ENCODE data around the gene DHX15.

DHX15 gene

DNA sequence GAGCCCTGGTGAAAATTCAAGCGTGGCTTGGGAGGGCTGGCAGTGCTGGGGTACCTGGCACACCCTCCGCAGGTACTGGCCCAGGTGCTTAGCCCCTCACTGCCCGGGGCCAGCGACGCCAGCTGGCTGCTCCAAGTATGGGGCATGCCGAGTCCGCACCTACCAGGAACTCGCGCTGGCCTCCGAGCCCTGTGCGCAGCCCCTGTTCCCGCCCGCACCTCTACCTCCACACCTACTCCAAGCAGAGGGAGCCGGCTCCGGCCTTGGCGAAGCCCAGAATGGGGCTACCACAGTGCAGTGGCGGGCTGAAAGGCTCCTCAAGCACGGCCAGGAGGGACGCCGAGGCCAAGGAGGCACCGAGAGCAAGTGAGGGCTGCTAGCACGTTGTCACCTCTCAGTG, 14.9 kb upstream of the DHX15 start:
- no peak overlapping the region for H3K4me2 ChIP-seq (ENCODE audit: low read length)
- TF ChIP-seq CTCF (IDR thresholded peaks at IDR 0.05) = no peak
- no peaks in the 10 kb centered on the region for H3K27me3 ChIP-seq (ENCODE audit: control insufficient read depth, insufficient read depth, low read length)
- no peak overlapping the region for H3K4me3 ChIP-seq (ENCODE audit: low read depth, low read length)
- no peaks in the 10 kb centered on the region for H3K4me1 ChIP-seq
- H3K9me3 ChIP-seq (ENCODE audit: control insufficient read depth, low read length) = no peaks in the 10 kb centered on the region
- no peaks in the 10 kb centered on the region for H3K79me2 ChIP-seq
- no peak overlapping the region for H3K27ac ChIP-seq
- no peaks in the 10 kb centered on the region for H3K36me3 ChIP-seq (ENCODE audit: control insufficient read depth, insufficient read depth, low read length)
- no peak overlapping the region for H3K9ac ChIP-seq
- no peak overlapping the region for H2AFZ ChIP-seq

DNA sequence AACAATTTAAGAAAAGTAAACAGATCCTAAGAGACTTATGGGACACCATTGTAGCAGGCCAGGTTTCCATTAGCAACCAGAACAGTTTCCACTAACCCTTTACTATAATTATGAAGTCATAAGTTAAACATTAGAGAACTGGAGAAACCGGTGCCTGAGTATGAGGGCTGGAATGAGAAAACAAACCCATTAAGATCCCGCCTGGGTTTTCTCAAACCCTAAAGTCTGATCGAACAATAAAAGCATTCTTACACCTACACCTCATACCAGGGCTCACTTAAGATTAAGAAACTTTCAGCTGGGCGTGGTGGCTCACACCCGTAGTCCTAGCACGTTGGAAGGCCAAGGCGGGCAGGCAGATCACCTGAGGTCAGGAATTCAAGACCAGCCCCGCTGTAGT, 13.7 kb upstream of the DHX15 start:
- no peak overlapping the region for H3K4me2 ChIP-seq (ENCODE audit: low read length)
- no peak overlapping the region for H3K27ac ChIP-seq
- H3K36me3 ChIP-seq (ENCODE audit: control insufficient read depth, insufficient read depth, low read length) = no peaks in the 10 kb centered on the region
- H3K4me3 ChIP-seq (ENCODE audit: low read depth, low read length) = no peak overlapping the region
- no peak for TF ChIP-seq CTCF (IDR thresholded peaks at IDR 0.05)
- H3K27me3 ChIP-seq (ENCODE audit: control insufficient read depth, insufficient read depth, low read length) = no peaks in the 10 kb centered on the region
- no peak overlapping the region for H3K9ac ChIP-seq
- no peaks in the 10 kb centered on the region for H3K4me1 ChIP-seq
- no peaks in the 10 kb centered on the region for H3K79me2 ChIP-seq
- no peaks in the 10 kb centered on the region for H3K9me3 ChIP-seq (ENCODE audit: control insufficient read depth, low read length)
- no peak overlapping the region for H2AFZ ChIP-seq

DNA sequence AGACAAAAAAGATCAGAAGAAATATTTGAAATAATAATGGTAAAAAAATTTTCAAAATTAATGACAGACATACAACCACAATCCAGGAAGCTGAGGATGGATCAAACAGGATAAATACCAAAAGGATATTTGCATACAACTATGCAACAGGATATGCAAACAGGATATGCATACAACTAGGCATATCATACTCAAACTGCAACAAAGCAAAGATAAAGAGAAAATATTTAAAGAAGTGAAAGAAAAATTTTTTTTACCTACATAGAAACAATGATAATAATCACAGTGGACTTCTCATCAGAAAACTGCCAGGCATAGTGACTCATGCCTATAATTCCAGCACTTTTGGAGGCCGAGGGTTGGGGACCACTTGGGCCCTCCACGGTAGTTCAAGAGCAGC, 11.3 kb upstream of the DHX15 start:
- Histone ChIP-seq H2AFZ (no peak overlapping the region), H3K79me2 (no peaks in the 10 kb centered on the region), H3K4me2 (ENCODE audit: low read length) (no peak overlapping the region), H3K9ac (no peak overlapping the region), H3K9me3 (ENCODE audit: control insufficient read depth, low read length) (no peaks in the 10 kb centered on the region), H3K27ac (no peak overlapping the region), H3K4me3 (ENCODE audit: low read depth, low read length) (no peak overlapping the region), H3K4me1 (no peaks in the 10 kb centered on the region), H3K36me3 (ENCODE audit: control insufficient read depth, insufficient read depth, low read length) (no peaks in the 10 kb centered on the region), H3K27me3 (ENCODE audit: control insufficient read depth, insufficient read depth, low read length) (no peaks in the 10 kb centered on the region)
- no peak for TF ChIP-seq CTCF (IDR thresholded peaks at IDR 0.05)

DNA sequence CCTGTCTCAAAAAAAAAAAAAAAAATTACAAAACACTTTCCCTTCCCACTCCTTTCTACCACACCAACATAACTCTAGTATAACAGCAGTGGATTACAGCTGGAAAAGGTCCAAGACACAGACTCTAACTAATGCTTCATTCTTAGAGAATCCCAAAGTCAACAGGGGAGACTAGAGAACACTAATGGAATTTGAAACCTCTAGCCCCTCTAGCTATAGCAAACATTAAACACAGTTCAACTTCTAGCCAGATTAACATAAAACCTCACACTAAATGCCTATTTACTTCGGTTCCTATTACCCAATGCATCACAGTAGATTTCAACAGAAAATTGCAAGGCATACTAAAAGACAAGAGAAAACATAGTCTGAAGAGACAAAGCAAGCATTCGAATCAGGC, 10.5 kb upstream of the DHX15 start:
- H3K79me2 ChIP-seq = no peaks in the 10 kb centered on the region
- H2AFZ ChIP-seq = no peak overlapping the region
- no peak for TF ChIP-seq CTCF (IDR thresholded peaks at IDR 0.05)
- H3K27me3 ChIP-seq (ENCODE audit: control insufficient read depth, insufficient read depth, low read length) = no peaks in the 10 kb centered on the region
- H3K4me2 ChIP-seq (ENCODE audit: low read length) = no peak overlapping the region
- peaks cover 1% of the 10 kb centered on the region for H3K9me3 ChIP-seq (ENCODE audit: control insufficient read depth, low read length)
- no peak overlapping the region for H3K27ac ChIP-seq
- H3K9ac ChIP-seq = no peak overlapping the region
- no peaks in the 10 kb centered on the region for H3K4me1 ChIP-seq
- H3K36me3 ChIP-seq (ENCODE audit: control insufficient read depth, insufficient read depth, low read length) = no peaks in the 10 kb centered on the region
- H3K4me3 ChIP-seq (ENCODE audit: low read depth, low read length) = no peak overlapping the region

GRCh38 chr4:24589448-24589847, 5.1 kb upstream of the DHX15 start:
- no peaks in the 10 kb centered on the region for H3K36me3 ChIP-seq (ENCODE audit: control insufficient read depth, insufficient read depth, low read length)
- H3K9me3 ChIP-seq (ENCODE audit: control insufficient read depth, low read length) = peaks cover 2% of the 10 kb centered on the region
- no peak overlapping the region for H3K9ac ChIP-seq
- no peaks in the 10 kb centered on the region for H3K4me1 ChIP-seq
- H2AFZ ChIP-seq = no peak overlapping the region
- no peak overlapping the region for H3K27ac ChIP-seq
- no peaks in the 10 kb centered on the region for H3K79me2 ChIP-seq
- no peak for TF ChIP-seq CTCF (IDR thresholded peaks at IDR 0.05)
- H3K4me2 ChIP-seq (ENCODE audit: low read length) = no peak overlapping the region
- H3K27me3 ChIP-seq (ENCODE audit: control insufficient read depth, insufficient read depth, low read length) = no peaks in the 10 kb centered on the region
- H3K4me3 ChIP-seq (ENCODE audit: low read depth, low read length) = no peak overlapping the region
